DND-41 (cell line): ENCODE data around the gene OVCH1.

Experiments
- ATAC-seq: fragments of 200-7000 bp; cut with Tn5 transposase; 3 replicates; pipeline ENCODE4 v1.9.1; 2021; ENCODE audit warnings: low read depth; ENCODE audit not compliant: insufficient read depth
- DNase-seq: peaks from one replicate; pipeline ENCODE4 v3.0.0-alpha.2; 2020
- H2AFZ ChIP-seq: 2 replicates; pipeline ENCODE4 v1.6.0; 2012; ENCODE audit warnings: low read depth, low read length
- H3K27ac ChIP-seq: 2 replicates; pipeline ENCODE4 v1.5.1; 2012; ENCODE audit warnings: low read length, inconsistent platforms
- H3K27me3 ChIP-seq: fragments of 200-600 bp; sonication (generic); 2 replicates; pipeline ENCODE4 v1.6.0; 2012; ENCODE audit warnings: low read length, mild to moderate bottlenecking, inconsistent platforms; ENCODE audit not compliant: insufficient read depth, poor library complexity
- H3K36me3 ChIP-seq: 2 replicates; pipeline ENCODE4 v1.5.1; 2012; ENCODE audit warnings: low read length, inconsistent platforms; ENCODE audit not compliant: insufficient read depth
- H3K4me1 ChIP-seq: 2 replicates; pipeline ENCODE4 v1.5.1; 2012; ENCODE audit warnings: mild to moderate bottlenecking, low read length; ENCODE audit not compliant: insufficient read depth
- H3K4me2 ChIP-seq: 2 replicates; pipeline ENCODE4 v1.6.0; 2012; ENCODE audit warnings: mild to moderate bottlenecking, moderate library complexity, low read length, inconsistent platforms; ENCODE audit not compliant: insufficient read depth
- H3K4me3 ChIP-seq, 2 experiments: fragments of 200-600 bp in 1 of 2; shearing (Covaris generic) in 1 of 2; 2 replicates each; pipeline ENCODE4 v1.5.1; 2012 to 2016; ENCODE audit warnings: inconsistent platforms in 2 of 2, low read length in 2 of 2, mild to moderate bottlenecking in 2 of 2, low read depth in 1 of 2, moderate library complexity in 1 of 2
- H3K79me2 ChIP-seq: 2 replicates; pipeline ENCODE4 v1.6.0; 2012; ENCODE audit warnings: low read length, inconsistent platforms; ENCODE audit not compliant: insufficient read depth
- H3K9ac ChIP-seq: 2 replicates; pipeline ENCODE4 v1.6.0; 2012; ENCODE audit warnings: low read depth, mild to moderate bottlenecking, inconsistent platforms, low read length, moderate library complexity
- H3K9me3 ChIP-seq: 2 replicates; pipeline ENCODE4 v1.5.1; 2012; ENCODE audit warnings: low read length, moderate library complexity, mild to moderate bottlenecking, inconsistent platforms; ENCODE audit not compliant: insufficient read depth, severe bottlenecking
- H4K20me1 ChIP-seq: 2 replicates; pipeline ENCODE4 v1.6.0; 2012; ENCODE audit warnings: low read length; ENCODE audit not compliant: insufficient read depth
- CTCF ChIP-seq: IDR thresholded peaks from 2 replicates; pipeline ENCODE4 v1.5.1; 2012; ENCODE audit warnings: borderline replicate concordance, low read length, moderate library complexity, mild to moderate bottlenecking; ENCODE audit not compliant: poor library complexity, severe bottlenecking; ENCODE audit errors: extremely low read depth
- EZH2 ChIP-seq: IDR thresholded peaks from 3 replicates; pipeline ENCODE4 v1.6.1; 2012; ENCODE audit warnings: borderline replicate concordance, low read depth, mild to moderate bottlenecking, moderate library complexity, low read length, inconsistent platforms; ENCODE audit not compliant: severe bottlenecking

OVCH1 gene

GRCh38 chr12:29497588-29497987 is at the start of gene OVCH1:
Gene OVCH1 (minus strand): TSS chr12:29497686. CDS start chr12:29497686, 0 bp downstream.
- Histone ChIP-seq H3K9me3 (no peaks in the 10 kb centered on the region), H3K36me3 (no peaks in the 10 kb centered on the region), H4K20me1 (no peaks in the 10 kb centered on the region), H3K4me3 (no peak within 1 kb of the TSS), H3K27ac (no peak within 1 kb of the TSS), H3K27me3 (peaks cover 3% of the 10 kb centered on the region), H2AFZ (no peak within 1 kb of the TSS), H3K9ac (no peak within 1 kb of the TSS), H3K79me2 (no peaks in the 10 kb centered on the region), H3K4me2 (no peak within 1 kb of the TSS), H3K4me1 (no peaks in the 10 kb centered on the region)
- ATAC-seq (no peak), DNase-seq (no peak)
- TF ChIP-seq CTCF (no peak), EZH2 (no peak)

- TF ChIP-seq EZH2 (no peak), CTCF (no peak)
- H3K9ac ChIP-seq, result no peak overlapping the region
- H3K9me3 ChIP-seq, result no peaks in the 10 kb centered on the region
- no peaks in the 10 kb centered on the region for H3K79me2 ChIP-seq
- ATAC-seq (no peak), DNase-seq (no peak)
- H3K4me3 ChIP-seq, result no peak overlapping the region
- H3K27ac ChIP-seq, result no peak overlapping the region
- no peaks in the 10 kb centered on the region for H3K4me1 ChIP-seq
- peaks cover 7% of the 10 kb centered on the region for H3K27me3 ChIP-seq
- H4K20me1 ChIP-seq, result no peaks in the 10 kb centered on the region
- no peak overlapping the region for H3K4me2 ChIP-seq
- no peak overlapping the region for H2AFZ ChIP-seq
- no peaks in the 10 kb centered on the region for H3K36me3 ChIP-seq
These were observed 49.7 kb upstream of the OVCH1 start for GRCh38 chr12:29547151-29547632.

GRCh38 chr12:29546000-29546399 is 48.5 kb upstream of the OVCH1 start:
- ATAC-seq, result no peak
- Histone ChIP-seq H3K36me3 (no peaks in the 10 kb centered on the region), H3K27me3 (peaks cover 7% of the 10 kb centered on the region), H3K4me2 (no peak overlapping the region), H3K9ac (no peak overlapping the region), H3K4me1 (no peaks in the 10 kb centered on the region), H3K27ac (no peak overlapping the region), H3K4me3 (no peak overlapping the region), H3K79me2 (no peaks in the 10 kb centered on the region), H2AFZ (no peak overlapping the region; the same call in 1 of the 2 replicates), H4K20me1 (no peaks in the 10 kb centered on the region), H3K9me3 (no peaks in the 10 kb centered on the region)
- TF ChIP-seq CTCF (no peak), EZH2 (no peak)
- no peak for DNase-seq

GRCh38 chr12:29545102-29545467 is 47.6 kb upstream of the OVCH1 start:
- H3K36me3 ChIP-seq, result no peaks in the 10 kb centered on the region
- H2AFZ ChIP-seq, result no peak overlapping the region
- no peak overlapping the region for H3K27ac ChIP-seq
- no peaks in the 10 kb centered on the region for H3K79me2 ChIP-seq
- H3K9me3 ChIP-seq, result no peaks in the 10 kb centered on the region
- H3K27me3 ChIP-seq, result peaks cover 2% of the 10 kb centered on the region
- no peaks in the 10 kb centered on the region for H4K20me1 ChIP-seq
- no peak overlapping the region for H3K4me3 ChIP-seq
- H3K4me1 ChIP-seq, result no peaks in the 10 kb centered on the region
- H3K4me2 ChIP-seq, result no peak overlapping the region
- no peak for ATAC-seq
- TF ChIP-seq EZH2, result no peak
- no peak overlapping the region for H3K9ac ChIP-seq
- DNase-seq, result no peak
